ENCODE measurements around the gene BANP.

Gene BANP

DNA sequence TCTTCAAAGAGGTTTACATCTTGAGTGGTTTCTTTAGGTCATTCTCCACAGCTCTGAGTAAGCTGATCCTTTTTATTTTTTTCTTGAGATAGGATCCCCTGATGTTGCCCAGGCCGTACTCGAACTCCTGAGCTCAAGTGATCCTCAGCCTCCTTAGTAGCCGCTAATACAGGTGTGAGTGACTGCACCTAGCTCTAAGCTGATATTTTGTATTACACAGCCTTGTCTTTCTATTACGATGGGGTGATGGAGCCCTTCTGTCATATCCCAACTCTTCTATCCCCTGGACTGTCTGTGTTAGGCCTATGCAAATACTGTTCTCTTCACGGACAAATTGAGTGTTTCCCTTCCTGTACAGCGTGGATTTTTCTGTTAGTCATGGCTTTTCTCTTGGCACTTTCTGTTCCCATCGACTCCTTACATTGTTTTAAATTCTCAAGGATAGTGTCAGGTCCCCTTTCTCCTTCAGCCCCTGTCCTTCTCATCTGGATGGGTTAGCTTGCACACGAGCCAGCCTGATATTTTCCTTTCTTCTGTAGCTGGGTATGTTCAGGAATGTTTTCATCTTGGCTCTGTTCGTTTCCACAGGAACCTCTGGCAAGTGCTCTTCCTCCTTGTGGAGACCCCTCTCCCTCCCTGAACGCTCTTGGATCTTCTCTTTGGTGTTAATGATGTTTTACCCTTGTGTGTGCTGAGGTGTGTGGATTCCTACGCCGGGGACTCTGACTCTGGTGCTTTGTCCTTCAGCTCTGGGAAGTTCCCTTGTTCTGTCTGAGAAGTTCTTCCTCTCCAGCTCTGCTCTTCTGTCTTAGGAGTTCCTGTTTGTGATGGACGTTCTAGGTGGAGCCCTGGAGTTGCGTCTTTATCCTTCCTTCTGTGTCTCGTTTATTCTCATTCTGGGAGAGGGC is 2.3 kb downstream of the BANP start:
- Histone ChIP-seq H2AFZ (ENCODE audit: insufficient read depth, low read length, poor library complexity) (no peak overlapping the region), H3K18ac (ENCODE audit: low read length) (no peak overlapping the region), H2BK120ac (ENCODE audit: insufficient read depth, low read length, poor library complexity) (no peak overlapping the region), H4K91ac (ENCODE audit: low read depth, low read length) (no peak overlapping the region), H3K36me3 (ENCODE audit: control insufficient read depth in 1 of 2, insufficient read depth in 2 of 2, low read length in 2 of 2) (peaks cover 27 to 28% of the 10 kb centered on the region in 2 experiments), H3K79me2 (ENCODE audit: control insufficient read depth, insufficient read depth, low read length, poor library complexity) (peaks cover 17% of the 10 kb centered on the region), H2BK12ac (ENCODE audit: low read length) (no peak overlapping the region), H3K27ac (ENCODE audit: low read depth, low read length) (no peak overlapping the region), H3K4ac (ENCODE audit: low read depth, low read length) (peak overlapping the region; percentile 53), H3K4me1 (ENCODE audit: control insufficient read depth in 1 of 2, insufficient read depth in 2 of 2, low read length in 2 of 2) (peaks cover 18 to 25% of the 10 kb centered on the region in 2 experiments), H3K14ac (ENCODE audit: low read length) (no peak overlapping the region), H2BK5ac (ENCODE audit: low read depth, low read length, poor library complexity) (no peak overlapping the region), H3K4me3 (ENCODE audit: low read depth, low read length) (no peak overlapping the region), H3K9ac (ENCODE audit: low read length) (no peak overlapping the region), H4K8ac (ENCODE audit: low read depth, low read length) (no peak overlapping the region), H2AK5ac (ENCODE audit: low read length) (no peak overlapping the region), H4K12ac (ENCODE audit: low read depth, low read length) (no peak overlapping the region), H3K79me1 (ENCODE audit: low read length) (peaks cover 15% of the 10 kb centered on the region), H3K23ac (ENCODE audit: low read length) (no peak overlapping the region), H3K4me2 (ENCODE audit: low read length) (no peak overlapping the region), H3K27me3 (ENCODE audit: insufficient read depth, low read length) (no peaks in the 10 kb centered on the region), H3K9me3 (ENCODE audit: insufficient read depth, low read depth, low read length) (no peaks in the 10 kb centered on the region)
- no CpG with 5 or more reads among the region's 15 CpGs for WGBS (ENCODE audit: extremely low coverage, insufficient coverage, insufficient read length)
- peak in 1 of 2 donors; percentile 25 for DNase-seq

DNA sequence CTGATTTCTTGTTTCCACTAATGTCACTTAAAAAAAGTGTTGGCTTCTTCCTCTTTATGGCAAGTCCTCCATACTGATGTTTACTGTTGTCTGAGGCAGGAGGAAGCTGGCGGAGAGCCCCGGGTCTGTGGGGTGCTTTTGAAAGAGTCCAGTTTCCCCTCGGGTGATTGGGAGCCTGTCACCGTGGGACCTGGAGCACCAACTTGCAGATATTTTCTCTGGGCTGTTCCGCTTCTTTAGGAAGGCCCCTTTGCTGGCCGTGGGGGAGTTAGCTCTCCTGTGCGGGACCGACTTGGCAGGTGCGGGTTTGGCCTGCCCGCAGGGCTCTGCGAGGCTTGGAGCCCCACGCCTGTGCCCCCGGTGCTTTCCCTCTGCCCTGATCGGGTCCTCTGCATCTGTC is 3.1 kb downstream of the BANP start:
- Histone ChIP-seq H3K27me3 (ENCODE audit: insufficient read depth, low read length) (no peaks in the 10 kb centered on the region), H2BK5ac (ENCODE audit: low read depth, low read length, poor library complexity) (no peak overlapping the region), H4K12ac (ENCODE audit: low read depth, low read length) (no peak overlapping the region)

DNA sequence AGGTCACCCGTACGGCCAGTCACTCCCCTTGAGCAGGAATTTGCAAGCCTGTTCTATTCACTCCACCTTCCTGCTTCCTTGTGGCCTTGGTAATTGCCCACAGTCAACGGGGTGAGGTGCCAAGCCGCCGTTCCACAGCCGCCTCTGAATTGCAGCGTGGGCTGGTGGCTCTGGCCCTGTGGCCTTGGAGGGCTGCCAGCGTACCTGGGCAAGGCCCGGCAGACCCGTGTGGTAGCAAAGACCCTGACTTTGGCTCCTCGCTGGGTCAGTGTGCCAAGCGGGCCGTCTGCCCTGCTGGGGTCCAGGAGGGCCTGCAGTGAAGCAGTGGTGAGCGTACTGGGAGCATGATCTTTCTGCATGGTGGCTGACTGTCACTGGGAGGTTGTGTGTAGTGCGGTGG is 3.6 kb downstream of the BANP start:
- no CpG with 5 or more reads among the region's 15 CpGs for WGBS (ENCODE audit: extremely low coverage, insufficient coverage, insufficient read length)
- peaks cover 31 to 32% of the 10 kb centered on the region in 2 experiments for H3K36me3 ChIP-seq (ENCODE audit: control insufficient read depth in 1 of 2, insufficient read depth in 2 of 2, low read length in 2 of 2)
- H3K27ac ChIP-seq (ENCODE audit: low read depth, low read length): no peak overlapping the region
- no peak overlapping the region for H3K23ac ChIP-seq (ENCODE audit: low read length)
- peaks cover 13% of the 10 kb centered on the region for H3K79me1 ChIP-seq (ENCODE audit: low read length)
- H3K4ac ChIP-seq (ENCODE audit: low read depth, low read length): peak overlapping the region; percentile 5
- no peak overlapping the region for H4K91ac ChIP-seq (ENCODE audit: low read depth, low read length)
- no peak overlapping the region for H2AK5ac ChIP-seq (ENCODE audit: low read length)
- no peak overlapping the region for H4K8ac ChIP-seq (ENCODE audit: low read depth, low read length)
- H3K14ac ChIP-seq (ENCODE audit: low read length): no peak overlapping the region
- DNase-seq: no peak
- H3K9ac ChIP-seq (ENCODE audit: low read length): no peak overlapping the region
- H2BK12ac ChIP-seq (ENCODE audit: low read length): no peak overlapping the region
- H2AFZ ChIP-seq (ENCODE audit: insufficient read depth, low read length, poor library complexity): no peak overlapping the region
- no peak overlapping the region for H3K4me2 ChIP-seq (ENCODE audit: low read length)
- no peak overlapping the region for H2BK120ac ChIP-seq (ENCODE audit: insufficient read depth, low read length, poor library complexity)
- no peak overlapping the region for H4K12ac ChIP-seq (ENCODE audit: low read depth, low read length)
- H3K4me1 ChIP-seq (ENCODE audit: control insufficient read depth in 1 of 2, insufficient read depth in 2 of 2, low read length in 2 of 2): peaks cover 15 to 24% of the 10 kb centered on the region in 2 experiments
- H3K9me3 ChIP-seq (ENCODE audit: insufficient read depth, low read depth, low read length): no peaks in the 10 kb centered on the region
- H3K18ac ChIP-seq (ENCODE audit: low read length): no peak overlapping the region
- no peak overlapping the region for H2BK5ac ChIP-seq (ENCODE audit: low read depth, low read length, poor library complexity)
- H3K27me3 ChIP-seq (ENCODE audit: insufficient read depth, low read length): no peaks in the 10 kb centered on the region
- H3K4me3 ChIP-seq (ENCODE audit: low read depth, low read length): no peak overlapping the region
- H3K79me2 ChIP-seq (ENCODE audit: control insufficient read depth, insufficient read depth, low read length, poor library complexity): peaks cover 24% of the 10 kb centered on the region

More for the DNA sequence above, 3.1 kb downstream of the BANP start:
- Histone ChIP-seq H2BK120ac (ENCODE audit: insufficient read depth, low read length, poor library complexity) (no peak overlapping the region), H3K4me2 (ENCODE audit: low read length) (no peak overlapping the region), H3K18ac (ENCODE audit: low read length) (no peak overlapping the region), H2AK5ac (ENCODE audit: low read length) (no peak overlapping the region), H4K8ac (ENCODE audit: low read depth, low read length) (no peak overlapping the region), H3K27ac (ENCODE audit: low read depth, low read length) (no peak overlapping the region), H3K79me1 (ENCODE audit: low read length) (peaks cover 13% of the 10 kb centered on the region), H3K9ac (ENCODE audit: low read length) (no peak overlapping the region), H3K4me1 (ENCODE audit: control insufficient read depth in 1 of 2, insufficient read depth in 2 of 2, low read length in 2 of 2) (peaks cover 17 to 24% of the 10 kb centered on the region in 2 experiments), H3K14ac (ENCODE audit: low read length) (no peak overlapping the region), H3K4ac (ENCODE audit: low read depth, low read length) (peak overlapping the region; percentile 10), H2AFZ (ENCODE audit: insufficient read depth, low read length, poor library complexity) (no peak overlapping the region), H3K23ac (ENCODE audit: low read length) (no peak overlapping the region), H3K9me3 (ENCODE audit: insufficient read depth, low read depth, low read length) (no peaks in the 10 kb centered on the region), H2BK12ac (ENCODE audit: low read length) (no peak overlapping the region), H3K79me2 (ENCODE audit: control insufficient read depth, insufficient read depth, low read length, poor library complexity) (peaks cover 22% of the 10 kb centered on the region), H3K4me3 (ENCODE audit: low read depth, low read length) (no peak overlapping the region), H3K36me3 (ENCODE audit: control insufficient read depth in 1 of 2, insufficient read depth in 2 of 2, low read length in 2 of 2) (peaks cover 31 to 32% of the 10 kb centered on the region in 2 experiments), H4K91ac (ENCODE audit: low read depth, low read length) (no peak overlapping the region)
- peak in 1 of 2 donors; percentile 24 for DNase-seq
- no CpG with 5 or more reads among the region's 14 CpGs for WGBS (ENCODE audit: extremely low coverage, insufficient coverage, insufficient read length)

DNA sequence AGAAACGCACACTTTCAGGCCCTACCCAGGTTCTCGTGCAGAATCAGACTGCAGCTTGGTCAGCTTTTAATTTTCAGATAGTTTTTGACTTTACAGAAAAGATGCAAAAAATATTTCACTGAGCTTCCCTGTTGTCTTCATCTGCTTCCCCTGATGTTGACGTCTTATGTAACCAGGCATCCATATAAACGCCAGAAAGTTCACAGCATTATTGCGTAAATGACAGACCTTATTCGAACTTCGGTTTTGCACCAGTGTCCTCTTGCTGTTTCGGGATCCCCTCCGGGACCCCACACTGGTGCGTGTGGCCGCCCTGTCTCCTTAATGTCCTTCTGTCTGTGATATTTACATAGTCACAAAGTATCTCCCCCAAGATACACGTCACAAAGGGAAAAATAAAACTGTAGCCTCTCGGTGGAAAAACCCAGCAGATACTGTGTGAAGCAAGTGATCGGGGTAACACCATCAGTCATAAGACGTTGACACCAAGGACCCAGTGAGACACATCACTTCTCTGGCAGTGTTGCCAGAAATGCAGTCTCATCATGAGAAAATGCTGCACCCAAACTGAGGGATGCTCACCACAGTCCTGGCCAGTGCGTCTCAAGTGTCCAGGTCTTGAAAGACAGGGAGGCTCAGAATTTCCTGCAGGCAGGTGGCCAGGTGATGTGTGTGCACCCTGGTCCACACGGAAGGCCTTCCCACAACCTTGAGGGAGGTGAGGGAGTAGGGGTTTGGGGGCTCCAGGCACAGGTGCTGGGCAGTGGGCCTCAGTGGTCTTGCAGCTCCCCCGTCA is 4.3 kb downstream of the BANP start:
- Histone ChIP-seq H4K8ac (ENCODE audit: low read depth, low read length) (no peak overlapping the region), H3K4ac (ENCODE audit: low read depth, low read length) (peak overlapping the region; percentile 5), H3K79me1 (ENCODE audit: low read length) (peaks cover 11% of the 10 kb centered on the region), H4K91ac (ENCODE audit: low read depth, low read length) (no peak overlapping the region), H3K27ac (ENCODE audit: low read depth, low read length) (no peak overlapping the region), H3K14ac (ENCODE audit: low read length) (no peak overlapping the region), H3K4me3 (ENCODE audit: low read depth, low read length) (no peak overlapping the region), H3K23ac (ENCODE audit: low read length) (no peak overlapping the region), H3K4me1 (ENCODE audit: control insufficient read depth in 1 of 2, insufficient read depth in 2 of 2, low read length in 2 of 2) (peaks cover 15 to 21% of the 10 kb centered on the region in 2 experiments), H2BK5ac (ENCODE audit: low read depth, low read length, poor library complexity) (no peak overlapping the region), H3K79me2 (ENCODE audit: control insufficient read depth, insufficient read depth, low read length, poor library complexity) (peaks cover 24% of the 10 kb centered on the region), H4K12ac (ENCODE audit: low read depth, low read length) (no peak overlapping the region), H2AFZ (ENCODE audit: insufficient read depth, low read length, poor library complexity) (no peak overlapping the region), H3K27me3 (ENCODE audit: insufficient read depth, low read length) (no peaks in the 10 kb centered on the region), H2BK120ac (ENCODE audit: insufficient read depth, low read length, poor library complexity) (no peak overlapping the region), H3K4me2 (ENCODE audit: low read length) (no peak overlapping the region), H3K9ac (ENCODE audit: low read length) (no peak overlapping the region), H3K18ac (ENCODE audit: low read length) (no peak overlapping the region), H2AK5ac (ENCODE audit: low read length) (no peak overlapping the region), H2BK12ac (ENCODE audit: low read length) (no peak overlapping the region), H3K9me3 (ENCODE audit: insufficient read depth, low read depth, low read length) (no peaks in the 10 kb centered on the region), H3K36me3 (ENCODE audit: control insufficient read depth in 1 of 2, insufficient read depth in 2 of 2, low read length in 2 of 2) (peaks cover 31 to 32% of the 10 kb centered on the region in 2 experiments)
- WGBS (ENCODE audit: extremely low coverage, insufficient coverage, insufficient read length): no CpG with 5 or more reads among the region's 18 CpGs
- DNase-seq: peak in 1 of 2 donors; percentile 29

Measured in trophoblast cell (in vitro differentiated cells and primary cell).